H1 (cell line): Measurements from ENCODE around the gene CSNK1G3. TPM values are rescaled to one million over a fixed set of nuclear protein-coding genes. Genes with fewer than 3 reads are reported as not detected.

Experiments
- CTCF ChIA-PET: fragments of 300-600 bp; sonication (Branson Sonifier 250); formaldehyde crosslinking; loops from one replicate; lab custom pipeline; 2021; ENCODE audit not compliant: partially characterized antibody; lab: Charles Lee
- POLR2A ChIA-PET: fragments of 300-600 bp; sonication (Branson Sonifier 250); formaldehyde crosslinking; loops from one replicate; lab custom pipeline; 2021; ENCODE audit warnings: inconsistent platforms; ENCODE audit not compliant: partially characterized antibody; lab: Charles Lee
- DNase-seq, 2 experiments: peaks; one replicate each; pipeline versions ENCODE4 v3.0.0 to v3.0.0-alpha.2; 2010 to 2022; ENCODE audit warnings: low spot score in 2 of 2, low read depth in 1 of 2, mixed read lengths in 1 of 2
- FAIRE-seq: peaks from 2 replicates; lab custom pipeline; 2011; peaks lifted over from hg19 to GRCh38; lab: Jason Lieb, UNC
- H2AFZ ChIP-seq: 2 replicates; pipeline ENCODE4 v1.8.1; 2012; ENCODE audit warnings: low read length, inconsistent platforms
- H2AK5ac ChIP-seq: 2 replicates; pipeline ENCODE4 v1.6.1; 2013; ENCODE audit warnings: low read depth, low read length
- H2BK120ac ChIP-seq: replicated peaks from 2 replicates; pipeline ENCODE3; 2013; ENCODE audit warnings: low read depth, low read length, inconsistent platforms
- H2BK12ac ChIP-seq: 2 replicates; pipeline ENCODE4 v1.6.1; 2013; ENCODE audit warnings: low read depth, low read length
- H2BK15ac ChIP-seq: 2 replicates; pipeline ENCODE4 v1.6.1; 2013; ENCODE audit warnings: low read length
- H2BK20ac ChIP-seq: 2 replicates; pipeline ENCODE4 v1.6.1; 2013; ENCODE audit warnings: low read length
- H2BK5ac ChIP-seq: 2 replicates; pipeline ENCODE4 v1.6.1; 2013; ENCODE audit warnings: low read depth, low read length
- H3K14ac ChIP-seq: 2 replicates; pipeline ENCODE4 v1.6.1; 2013; ENCODE audit warnings: inconsistent platforms; ENCODE audit not compliant: insufficient read length
- H3K18ac ChIP-seq: 2 replicates; pipeline ENCODE4 v1.6.1; 2013; ENCODE audit warnings: low read length; ENCODE audit errors: extremely low read depth
- H3K23ac ChIP-seq: 2 replicates; pipeline ENCODE4 v1.6.1; 2013; ENCODE audit warnings: inconsistent platforms; ENCODE audit not compliant: insufficient read length
- H3K23me2 ChIP-seq: 2 replicates; pipeline ENCODE4 v1.6.1; 2013; ENCODE audit warnings: low read depth, low read length
- H3K27ac ChIP-seq: 2 replicates; pipeline ENCODE4 v1.6.1; 2011; ENCODE audit warnings: low read depth, low read length, inconsistent platforms
- H3K27me3 ChIP-seq, 4 experiments: replicated peaks in 1 of 4; 1 replicate in 1 of 4; 2 replicates in 3 of 4; pipeline versions ENCODE4 v1.6.1 to v1.8.1; 2011 to 2013; ENCODE audit warnings: low read length in 3 of 4, mild to moderate bottlenecking in 3 of 4, inconsistent platforms in 2 of 4, mixed read lengths in 2 of 4, moderate library complexity in 1 of 4; ENCODE audit not compliant: control insufficient read depth in 3 of 4, insufficient read depth in 3 of 4; ENCODE audit errors: extremely low read depth in 1 of 4
- H3K36me3 ChIP-seq, 4 experiments: 2 replicates each; pipeline versions ENCODE4 v1.6.1 to v1.8.1; 2011 to 2013; ENCODE audit warnings: mild to moderate bottlenecking in 4 of 4, low read length in 3 of 4, moderate library complexity in 2 of 4, control low read depth in 1 of 4, inconsistent platforms in 1 of 4; ENCODE audit not compliant: insufficient read depth in 4 of 4, control insufficient read depth in 2 of 4
- H3K4ac ChIP-seq: replicated peaks from 2 replicates; pipeline ENCODE3; 2013; ENCODE audit warnings: low read length, low read depth, mixed read lengths, inconsistent platforms; ENCODE audit not compliant: insufficient read length
- H3K4me1 ChIP-seq, 4 experiments: replicated peaks in 1 of 4; 1 replicate in 1 of 4; 2 replicates in 3 of 4; pipeline versions ENCODE4 v1.6.1 to v1.8.1; 2011 to 2013; ENCODE audit warnings: low read length in 3 of 4, inconsistent platforms in 2 of 4, mixed read lengths in 1 of 4; ENCODE audit not compliant: insufficient read depth in 4 of 4, control insufficient read depth in 3 of 4
- H3K4me2 ChIP-seq, 2 experiments: 2 replicates each; pipeline versions ENCODE4 v1.6.1 to v1.8.1; 2011 to 2013; ENCODE audit warnings: low read depth in 2 of 2, low read length in 2 of 2, control low read depth in 1 of 2, inconsistent platforms in 1 of 2, mild to moderate bottlenecking in 1 of 2; ENCODE audit not compliant: insufficient read depth in 1 of 2
- H3K4me3 ChIP-seq, 4 experiments: fragments of 200-600, 300-600 bp in 1 of 4; sonication (generic), shearing (Covaris generic), sonication (Bioruptor Twin) in 1 of 4; 2 replicates each; pipeline versions ENCODE4 v1.5.1 to v1.8.1; 2011 to 2016; ENCODE audit warnings: low read length in 4 of 4, low read depth in 3 of 4, control low read depth in 2 of 4, inconsistent platforms in 2 of 4, mild to moderate bottlenecking in 2 of 4, mixed read lengths in 1 of 4, moderate library complexity in 1 of 4; ENCODE audit not compliant: insufficient read depth in 2 of 4; ENCODE audit errors: extremely low read depth in 1 of 4
- H3K56ac ChIP-seq: replicated peaks from 2 replicates; pipeline ENCODE3; 2013; ENCODE audit warnings: low read depth, mild to moderate bottlenecking, mixed read lengths, low read length, inconsistent platforms; ENCODE audit not compliant: insufficient read length
- H3K79me1 ChIP-seq: 2 replicates; pipeline ENCODE4 v1.6.1; 2013; ENCODE audit warnings: low read depth, low read length, control low read depth
- H3K79me2 ChIP-seq, 2 experiments: 2 replicates each; pipeline versions ENCODE4 v1.6.1 to v1.8.1; 2012 to 2013; ENCODE audit warnings: low read length in 2 of 2, mild to moderate bottlenecking in 2 of 2, inconsistent platforms in 1 of 2; ENCODE audit not compliant: insufficient read depth in 2 of 2, control insufficient read depth in 1 of 2
- H3K9ac ChIP-seq, 4 experiments: replicated peaks in 1 of 4; 1 replicate in 1 of 4; 2 replicates in 3 of 4; pipeline versions ENCODE4 v1.6.1 to v1.8.1; 2011 to 2013; ENCODE audit warnings: low read depth in 3 of 4, low read length in 3 of 4, control low read depth in 2 of 4, mild to moderate bottlenecking in 2 of 4, moderate library complexity in 2 of 4, inconsistent platforms in 1 of 4; ENCODE audit errors: extremely low read depth in 1 of 4
- H3K9me3 ChIP-seq, 2 experiments: 2 replicates each; pipeline versions ENCODE4 v1.6.1 to v1.8.1; 2012 to 2013; ENCODE audit warnings: mild to moderate bottlenecking in 2 of 2, moderate library complexity in 2 of 2, control low read depth in 1 of 2, inconsistent platforms in 1 of 2, low read depth in 1 of 2, low read length in 1 of 2, mixed read lengths in 1 of 2; ENCODE audit not compliant: insufficient read depth in 2 of 2
- H4K20me1 ChIP-seq, 2 experiments: replicated peaks in 1 of 2; 2 replicates each; pipeline versions ENCODE3 to v1.8.1; 2011 to 2013; ENCODE audit warnings: inconsistent platforms in 2 of 2, low read length in 2 of 2, mild to moderate bottlenecking in 1 of 2; ENCODE audit not compliant: insufficient read depth in 2 of 2, control insufficient read depth in 1 of 2
- H4K5ac ChIP-seq: 2 replicates; pipeline ENCODE4 v1.6.1; 2013; ENCODE audit warnings: low read length, low read depth, mixed read lengths, inconsistent platforms; ENCODE audit not compliant: insufficient read length
- H4K8ac ChIP-seq: 2 replicates; pipeline ENCODE4 v1.8.0; 2013; ENCODE audit warnings: mild to moderate bottlenecking, moderate library complexity, low read length, inconsistent platforms; ENCODE audit not compliant: insufficient read depth; ENCODE audit errors: extremely low read depth
- H4K91ac ChIP-seq: replicated peaks from 2 replicates; pipeline ENCODE3; 2013; ENCODE audit warnings: low read length, mixed read lengths, inconsistent platforms; ENCODE audit not compliant: insufficient read length
- RFX5 ChIP-seq: IDR thresholded peaks from 2 replicates; pipeline ENCODE4 v1.6.1; 2011; ENCODE audit warnings: low read depth, low read length, improper control_type of control experiment, borderline replicate concordance
- RNF2 ChIP-seq: fragments of 200-900, 300-1000 bp; sonication (generic); IDR thresholded peaks from 2 replicates; pipeline ENCODE4 v1.7.1; 2016; ENCODE audit warnings: borderline replicate concordance, low read depth, mild to moderate bottlenecking, antibody characterized with exemption, low read length; ENCODE audit not compliant: poor library complexity, severe bottlenecking; ENCODE audit errors: missing control alignments
- WGBS, 2 experiments: shearing (Covaris generic) in 1 of 2; methylation state at CpG; one replicate each; pipeline versions ENCODE4 v1.1.6 to v1.1.7; 2013 to 2015; ENCODE audit warnings: low lambda C conversion rate in 2 of 2, mixed read lengths in 2 of 2, inconsistent platforms in 1 of 2, low coverage in 1 of 2, missing lambda C conversion rate in 1 of 2; ENCODE audit not compliant: insufficient replicate concordance in 2 of 2, insufficient coverage in 1 of 2, insufficient read length in 1 of 2; ENCODE audit errors: extremely low coverage in 1 of 2, missing lambda C conversion rate in 1 of 2; 5-methylcytosine and 5-hydroxymethylcytosine counted together
- polyA plus RNA-seq, 7 experiments: library from polyadenylated mRNA; depleted of rRNA in 3 of 7; stranded (reverse) in 5 of 7; unstranded in 2 of 7; fragments of >200 nt in 5 of 7; fragments of 200-250 nt in 2 of 7; gene quantifications; 1 replicate in 5 of 7; 2 replicates in 1 of 7; 4 replicates in 1 of 7; pipeline versions ENCODE4 v1.2.1 to v1.2.3, GENCODE V29; 2011 to 2013; ENCODE audit warnings: missing spikeins in 2 of 7, mixed read lengths in 2 of 7
- total RNA-seq: library from RNA; stranded (reverse); fragmentation: NEBNext Ultra II Directional; extraction: Animal tissue kit (Norgen Biotek cat#: 25700); gene quantifications from 2 replicates; pipeline ENCODE4 v1.2.1, GENCODE V29; 2021

CSNK1G3 gene
- total and polyA plus RNA-seq, 2 of the 8 experiments (the other 6 are each of a cell fraction or from before 2014, with no cell fraction given) = 10.6 to 58.9 TPM

- Histone ChIP-seq H2AK5ac (no peak overlapping the region), H3K79me1 (no peaks in the 10 kb centered on the region), H3K23me2 (no peaks in the 10 kb centered on the region), H3K4me1 (peaks cover 0 to 3% (median 0%) of the 10 kb centered on the region in 4 experiments; a peak in 1 of 7 replicates), H3K79me2 (no peaks in the 10 kb centered on the region), H3K9me3 (no peaks in the 10 kb centered on the region), H2BK12ac (no peak overlapping the region), H3K4me3 (no peak overlapping the region), H3K56ac (no peak overlapping the region), H3K4me2 (no peak overlapping the region), H4K20me1 (no peaks in the 10 kb centered on the region), H3K36me3 (no peaks in the 10 kb centered on the region), H4K5ac (no peak overlapping the region), H3K9ac (no peak overlapping the region), H2AFZ (no peak overlapping the region), H3K27ac (no peak overlapping the region), H2BK20ac (no peak overlapping the region), H3K23ac (no peak overlapping the region), H3K18ac (no peak overlapping the region), H2BK5ac (no peak overlapping the region), H2BK120ac (no peak overlapping the region), H3K4ac (no peak overlapping the region), H3K27me3 (no peaks in the 10 kb centered on the region), H4K91ac (no peak overlapping the region), H4K8ac (no peak overlapping the region), H2BK15ac (no peak overlapping the region), H3K14ac (no peak overlapping the region)
- no peak for DNase-seq
- 84% methylated on average over 3 of the region's 3 CpGs; no CpG with 5 or more reads in 1 of the 2 experiments for WGBS, 2 experiments
- no peak for FAIRE-seq
- POLR2A ChIA-PET = interaction anchor here (10.1 kb wide), 1 partner anchor 9 kb away, joined by 68 read pairs; the partner anchor contains the start of gene CSNK1G3
- CTCF ChIA-PET = interaction anchor here (1.0 kb wide), 1 partner anchor 109 kb away, joined by 3 read pairs; no protein-coding TSS in a partner anchor
- no peak for TF ChIP-seq RNF2
- no peak for TF ChIP-seq RFX5
Observed at GRCh38 chr5:123502120-123502519, 9.9 kb upstream of the CSNK1G3 start.
